Neural crest cell (in vitro differentiated cells): ENCODE measurements around the gene RNF17. TPM values are rescaled to one million over a fixed set of nuclear protein-coding genes. Genes with fewer than 3 reads are reported as not detected.
A peak's percentile ranks its signal among the peaks of the same experiment; 100 is the strongest.

Experiments
- DNase-seq: peaks from one replicate; pipeline ENCODE4 v3.0.0; 2021; ENCODE audit warnings: low read depth, mixed read lengths, low spot score
- H3K27ac Mint-ChIP-seq: one replicate; pipeline ENCODE4 v1.8.0; 2021; ENCODE audit warnings: mild to moderate bottlenecking, mixed read lengths; ENCODE audit not compliant: unreplicated experiment
- H3K27me3 Mint-ChIP-seq: 2 replicates; pipeline ENCODE4 v1.8.0; 2021; ENCODE audit warnings: low read depth, mild to moderate bottlenecking, mixed read lengths
- H3K36me3 Mint-ChIP-seq: 2 replicates; pipeline ENCODE4 v1.8.0; 2021; ENCODE audit warnings: low read depth, mild to moderate bottlenecking, mixed read lengths
- H3K4me1 Mint-ChIP-seq: 2 replicates; pipeline ENCODE4 v1.8.0; 2021; ENCODE audit warnings: mixed read lengths
- H3K4me3 Mint-ChIP-seq: one replicate; pipeline ENCODE4 v1.8.0; 2021; ENCODE audit warnings: mild to moderate bottlenecking, mixed read lengths
- H3K9me3 Mint-ChIP-seq: 2 replicates; pipeline ENCODE4 v1.8.0; 2021; ENCODE audit warnings: mixed read lengths
- long read RNA-seq: library from polyadenylated mRNA; unstranded; transcript quantifications from one replicate; pipeline ENCODE4 v2.0.0, GENCODE V29; 2020
- total RNA-seq: library from RNA; stranded (reverse); gene quantifications from 2 replicates; pipeline ENCODE4 v1.2.1, GENCODE V29; 2021
- TF ChIP-seq, protein P1 (sequence below): fragments of 200-600 bp; sonication (generic); conservative IDR thresholded peaks from 2 replicates; pipeline ENCODE4 v1.5.0; 2021; ENCODE audit warnings: antibody characterized with exemption, mild to moderate bottlenecking

The RNF17 gene, protein sequence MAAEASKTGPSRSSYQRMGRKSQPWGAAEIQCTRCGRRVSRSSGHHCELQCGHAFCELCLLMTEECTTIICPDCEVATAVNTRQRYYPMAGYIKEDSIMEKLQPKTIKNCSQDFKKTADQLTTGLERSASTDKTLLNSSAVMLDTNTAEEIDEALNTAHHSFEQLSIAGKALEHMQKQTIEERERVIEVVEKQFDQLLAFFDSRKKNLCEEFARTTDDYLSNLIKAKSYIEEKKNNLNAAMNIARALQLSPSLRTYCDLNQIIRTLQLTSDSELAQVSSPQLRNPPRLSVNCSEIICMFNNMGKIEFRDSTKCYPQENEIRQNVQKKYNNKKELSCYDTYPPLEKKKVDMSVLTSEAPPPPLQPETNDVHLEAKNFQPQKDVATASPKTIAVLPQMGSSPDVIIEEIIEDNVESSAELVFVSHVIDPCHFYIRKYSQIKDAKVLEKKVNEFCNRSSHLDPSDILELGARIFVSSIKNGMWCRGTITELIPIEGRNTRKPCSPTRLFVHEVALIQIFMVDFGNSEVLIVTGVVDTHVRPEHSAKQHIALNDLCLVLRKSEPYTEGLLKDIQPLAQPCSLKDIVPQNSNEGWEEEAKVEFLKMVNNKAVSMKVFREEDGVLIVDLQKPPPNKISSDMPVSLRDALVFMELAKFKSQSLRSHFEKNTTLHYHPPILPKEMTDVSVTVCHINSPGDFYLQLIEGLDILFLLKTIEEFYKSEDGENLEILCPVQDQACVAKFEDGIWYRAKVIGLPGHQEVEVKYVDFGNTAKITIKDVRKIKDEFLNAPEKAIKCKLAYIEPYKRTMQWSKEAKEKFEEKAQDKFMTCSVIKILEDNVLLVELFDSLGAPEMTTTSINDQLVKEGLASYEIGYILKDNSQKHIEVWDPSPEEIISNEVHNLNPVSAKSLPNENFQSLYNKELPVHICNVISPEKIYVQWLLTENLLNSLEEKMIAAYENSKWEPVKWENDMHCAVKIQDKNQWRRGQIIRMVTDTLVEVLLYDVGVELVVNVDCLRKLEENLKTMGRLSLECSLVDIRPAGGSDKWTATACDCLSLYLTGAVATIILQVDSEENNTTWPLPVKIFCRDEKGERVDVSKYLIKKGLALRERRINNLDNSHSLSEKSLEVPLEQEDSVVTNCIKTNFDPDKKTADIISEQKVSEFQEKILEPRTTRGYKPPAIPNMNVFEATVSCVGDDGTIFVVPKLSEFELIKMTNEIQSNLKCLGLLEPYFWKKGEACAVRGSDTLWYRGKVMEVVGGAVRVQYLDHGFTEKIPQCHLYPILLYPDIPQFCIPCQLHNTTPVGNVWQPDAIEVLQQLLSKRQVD (N-terminal part only)
- not detected in 2 replicates for total RNA-seq
- long read RNA-seq: 0 reads

DNA sequence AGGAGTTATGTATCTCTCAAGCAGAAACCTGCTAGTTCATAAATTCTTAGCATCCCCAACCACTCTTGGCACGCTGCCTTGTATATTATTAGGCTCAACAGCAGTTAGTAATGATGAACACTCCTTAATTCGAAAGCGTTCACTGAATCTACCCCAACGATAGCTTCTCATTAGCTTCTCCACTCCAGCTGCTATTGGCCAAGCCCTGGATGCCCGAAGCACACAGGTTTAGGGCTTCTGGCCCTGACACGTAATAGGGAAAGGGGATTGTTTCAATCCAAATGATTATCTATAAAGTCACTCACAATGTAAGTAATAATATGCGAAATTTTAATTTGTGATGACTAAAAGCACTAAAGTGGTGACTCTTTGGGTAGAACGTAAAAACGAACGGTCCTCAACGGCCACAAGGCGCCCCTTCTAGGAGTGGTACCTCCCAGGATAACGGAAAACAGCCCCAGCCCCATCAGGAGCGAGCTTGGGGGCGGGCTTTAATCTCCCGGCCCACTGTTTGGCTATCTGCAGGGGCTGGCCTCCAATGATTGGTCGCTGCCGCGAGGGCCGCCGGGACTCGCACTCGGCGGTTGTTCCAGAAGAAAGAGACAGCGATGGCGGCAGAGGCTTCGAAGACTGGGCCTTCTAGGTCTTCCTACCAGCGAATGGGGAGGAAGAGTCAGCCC, at the start of gene RNF17:
Gene RNF17, plus strand, starts transcription at position 574 of the 680 bp plus-strand sequence. Its CDS starts 35 bp downstream, at position 609.
- no peaks in the 10 kb centered on the region for H3K36me3 Mint-ChIP-seq
- H3K4me1 Mint-ChIP-seq: no peaks in the 10 kb centered on the region
- TF ChIP-seq, protein P1, sequence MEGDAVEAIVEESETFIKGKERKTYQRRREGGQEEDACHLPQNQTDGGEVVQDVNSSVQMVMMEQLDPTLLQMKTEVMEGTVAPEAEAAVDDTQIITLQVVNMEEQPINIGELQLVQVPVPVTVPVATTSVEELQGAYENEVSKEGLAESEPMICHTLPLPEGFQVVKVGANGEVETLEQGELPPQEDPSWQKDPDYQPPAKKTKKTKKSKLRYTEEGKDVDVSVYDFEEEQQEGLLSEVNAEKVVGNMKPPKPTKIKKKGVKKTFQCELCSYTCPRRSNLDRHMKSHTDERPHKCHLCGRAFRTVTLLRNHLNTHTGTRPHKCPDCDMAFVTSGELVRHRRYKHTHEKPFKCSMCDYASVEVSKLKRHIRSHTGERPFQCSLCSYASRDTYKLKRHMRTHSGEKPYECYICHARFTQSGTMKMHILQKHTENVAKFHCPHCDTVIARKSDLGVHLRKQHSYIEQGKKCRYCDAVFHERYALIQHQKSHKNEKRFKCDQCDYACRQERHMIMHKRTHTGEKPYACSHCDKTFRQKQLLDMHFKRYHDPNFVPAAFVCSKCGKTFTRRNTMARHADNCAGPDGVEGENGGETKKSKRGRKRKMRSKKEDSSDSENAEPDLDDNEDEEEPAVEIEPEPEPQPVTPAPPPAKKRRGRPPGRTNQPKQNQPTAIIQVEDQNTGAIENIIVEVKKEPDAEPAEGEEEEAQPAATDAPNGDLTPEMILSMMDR: no peak
- no peaks in the 10 kb centered on the region for H3K9me3 Mint-ChIP-seq
- H3K27ac Mint-ChIP-seq: no peak within 1 kb of the TSS
- no peak within 1 kb of the TSS for H3K4me3 Mint-ChIP-seq
- DNase-seq: no peak
- no peaks in the 10 kb centered on the region for H3K27me3 Mint-ChIP-seq

DNA sequence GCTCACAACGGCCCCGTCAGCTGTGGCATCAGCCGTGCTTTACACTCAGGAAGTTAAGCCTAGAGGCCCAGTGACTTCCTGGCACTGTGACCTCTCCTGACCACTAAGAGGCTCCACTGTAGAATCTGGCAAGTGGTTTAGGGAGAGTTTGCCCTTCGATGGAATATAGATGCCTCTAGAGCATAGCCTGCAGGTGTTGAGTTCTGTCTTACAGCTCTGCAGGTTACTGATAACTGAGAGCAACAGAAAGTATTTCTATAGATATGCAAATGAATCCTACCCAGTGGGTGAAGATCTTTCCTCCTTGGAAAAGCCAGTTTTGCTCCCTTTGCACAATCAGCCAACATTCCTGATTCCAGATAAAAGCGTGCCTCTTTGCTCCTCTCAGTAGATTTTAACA, 48.0 kb upstream of the RNF17 start:
- H3K36me3 Mint-ChIP-seq: no peaks in the 10 kb centered on the region
- TF ChIP-seq, protein P1: no peak
- peak overlapping the region; percentile 81 for H3K27ac Mint-ChIP-seq
- peaks cover 9% of the 10 kb centered on the region for H3K4me1 Mint-ChIP-seq
- no peaks in the 10 kb centered on the region for H3K9me3 Mint-ChIP-seq
- DNase-seq: no peak
- H3K27me3 Mint-ChIP-seq: peaks cover 6% of the 10 kb centered on the region
- no peak overlapping the region for H3K4me3 Mint-ChIP-seq

DNA sequence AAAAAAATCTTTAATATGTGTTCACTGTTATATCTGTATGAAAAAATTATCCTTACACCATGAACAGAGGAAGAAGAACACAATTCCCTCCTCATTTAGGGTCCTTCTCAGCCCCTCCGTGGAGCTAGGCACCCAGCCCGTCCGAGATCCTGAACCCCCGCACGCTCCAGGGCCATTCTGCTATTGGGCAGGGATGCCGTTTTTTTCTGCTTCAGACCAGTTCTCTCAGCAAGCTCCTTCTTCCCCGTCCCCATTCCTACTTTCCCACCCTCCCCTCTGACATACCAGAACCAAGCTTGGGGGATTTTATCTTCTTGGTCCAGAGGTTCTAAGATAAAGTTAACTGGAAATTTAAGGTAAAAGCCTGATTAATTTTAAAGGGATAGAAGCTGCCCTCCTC, 47.5 kb upstream of the RNF17 start:
- Mint-ChIP-seq H3K4me3 (no peak overlapping the region), H3K9me3 (no peaks in the 10 kb centered on the region), H3K36me3 (no peaks in the 10 kb centered on the region), H3K27ac (no peak overlapping the region), H3K4me1 (peaks cover 9% of the 10 kb centered on the region), H3K27me3 (peaks cover 6% of the 10 kb centered on the region)
- TF ChIP-seq, protein P1: no peak
- DNase-seq: no peak

DNA sequence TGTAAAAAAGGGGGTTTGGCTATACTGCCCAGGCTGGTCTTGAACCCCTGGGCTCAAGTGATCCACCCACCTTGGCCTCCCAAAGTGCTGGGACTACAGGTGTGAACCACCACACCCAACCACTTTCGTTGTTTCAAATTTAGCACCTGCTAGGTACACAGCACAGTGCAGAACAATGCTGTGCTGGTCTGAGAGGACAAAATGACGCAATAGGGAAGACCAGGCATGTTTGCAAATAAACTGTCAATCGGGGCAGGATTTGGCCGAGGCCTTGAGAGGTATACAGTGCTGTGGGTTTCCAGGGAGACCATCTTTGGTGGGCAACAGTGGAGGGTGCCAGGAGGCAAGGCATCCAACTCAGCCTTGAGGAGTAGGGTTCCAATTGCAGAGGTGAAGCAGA, 46.8 kb upstream of the RNF17 start:
- Mint-ChIP-seq H3K27ac (no peak overlapping the region), H3K4me3 (no peak overlapping the region), H3K36me3 (no peaks in the 10 kb centered on the region), H3K9me3 (no peaks in the 10 kb centered on the region), H3K4me1 (peaks cover 9% of the 10 kb centered on the region), H3K27me3 (peaks cover 6% of the 10 kb centered on the region)
- DNase-seq: no peak
- TF ChIP-seq, protein P1: no peak
